ENCODE data around the gene SMCO2. TPM values are rescaled to one million over a fixed set of nuclear protein-coding genes. Genes with fewer than 3 reads are reported as not detected.

Gene SMCO2
- total and polyA plus RNA-seq, 9 of the 15 experiments (the other 6 are each of a cell fraction or from before 2014, with no cell fraction given) = not detected

DNA sequence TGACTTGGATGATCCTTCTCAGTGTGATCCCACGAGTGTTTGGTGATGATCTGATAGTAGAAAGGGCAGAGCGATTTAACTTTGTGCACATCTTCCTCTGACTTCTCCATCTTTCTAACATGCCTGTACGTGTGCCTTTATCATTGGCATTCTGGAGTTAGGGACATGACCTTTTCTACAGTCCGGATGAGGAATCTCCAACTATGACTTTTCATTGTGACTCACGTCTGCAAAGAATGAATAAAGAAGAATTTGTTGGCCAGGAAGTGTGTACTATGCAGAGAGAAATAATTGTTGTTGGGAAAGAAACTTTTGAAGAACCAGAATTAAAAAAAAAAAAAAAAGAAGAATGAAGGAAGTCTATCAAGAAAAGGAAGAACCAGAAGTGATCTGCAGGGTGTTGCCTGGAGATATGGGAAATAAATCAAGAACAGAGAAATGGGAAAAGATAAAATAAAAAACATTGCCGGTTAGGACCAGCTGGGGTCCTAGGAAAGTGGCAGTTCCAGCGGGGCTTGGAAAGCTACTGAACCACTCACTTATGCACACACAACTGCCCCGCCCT is 102.8 kb downstream of the SMCO2 start (continued):
- TF ChIP-seq PBX2 (CRISPR knock-in tag; IDR thresholded peaks at IDR 0.05; ENCODE audit: low read depth) = no peak
- peak; percentile 53; the same call in 1 of the 2 replicates for TF ChIP-seq PBX2 (tag; conservative IDR thresholded peaks at IDR 0.05; ENCODE audit: low read depth)
- no peak for TF ChIP-seq XRCC5 (IDR thresholded peaks at IDR 0.05; ENCODE audit: low read depth, low read length)
- TF ChIP-seq SMARCA4 (IDR thresholded peaks at IDR 0.05) = no peak

- H3K36me3 ChIP-seq (ENCODE audit: control insufficient read depth, insufficient read depth, low read length) = no peaks in the 10 kb centered on the region
- 0% methylated on average over 7 of the region's 12 CpGs for WGBS (ENCODE audit: insufficient coverage, low coverage, missing lambda C conversion rate)
- ATAC-seq (peak; percentile 96), DNase-seq (ENCODE audit: extremely low read depth in 1 of 4, low spot score in 3 of 4) (peak; percentile 22 to 72 (median 42)), FAIRE-seq (peak; percentile 94)
- H3K79me2 ChIP-seq (ENCODE audit: control insufficient read depth, insufficient read depth, low read length) = no peaks in the 10 kb centered on the region
- no TSS peak for BruUV-seq (replicated peaks)
- no peak overlapping the region; a peak in 1 of 4 replicates for H3K9ac ChIP-seq (ENCODE audit: insufficient read depth in 1 of 2, low read depth in 2 of 2, low read length in 2 of 2)
- no peaks in the 10 kb centered on the region for H3K9me3 ChIP-seq (replicated peaks; ENCODE audit: control insufficient read depth, insufficient read depth, low read depth, low read length)
- in situ Hi-C loops (cut with MboI) (no loop called here), intact Hi-C loops (cut with micrococcal nuclease) (no loop called here)
- H2AFZ ChIP-seq (ENCODE audit: low read depth, low read length) = peak overlapping the region; percentile 8; the same call in 1 of the 2 replicates
- H4K20me1 ChIP-seq (replicated peaks; ENCODE audit: control insufficient read depth, insufficient read depth, low read length) = no peaks in the 10 kb centered on the region
- peaks cover 0 to 13% of the 10 kb centered on the region in 2 experiments; a peak in 4 of 5 replicates for H3K4me1 ChIP-seq (replicated peaks in 1 of 2; ENCODE audit: control insufficient read depth in 2 of 2, insufficient read depth in 2 of 2, low read length in 2 of 2)
- no peaks in the 10 kb centered on the region for H3K9me1 ChIP-seq (ENCODE audit: control insufficient read depth, insufficient read depth, low read length)
- POLR2A ChIA-PET = interaction anchor here (0.6 to 1.4 kb wide), 2 partner anchors 15 to 161 kb away, joined by 3 to 6 read pairs; partner anchors contain the start of gene MRPS35
- peak overlapping the region; percentile 57 for H3K4me2 ChIP-seq (ENCODE audit: insufficient read depth, low read length)
- no peak overlapping the region for H3K4me3 ChIP-seq
- H3K27me3 ChIP-seq (ENCODE audit: control insufficient read depth in 2 of 2, insufficient read depth in 2 of 2, low read length in 2 of 2) = peaks cover 14 to 37% of the 10 kb centered on the region in 2 experiments
- H3K27ac ChIP-seq (ENCODE audit: extremely low read depth, low read depth, low read length) = no peak overlapping the region
- CTCF ChIA-PET (ENCODE audit: low intra/inter-chr PET ratio) = no interaction called here
- TF ChIP-seq, protein P1, sequence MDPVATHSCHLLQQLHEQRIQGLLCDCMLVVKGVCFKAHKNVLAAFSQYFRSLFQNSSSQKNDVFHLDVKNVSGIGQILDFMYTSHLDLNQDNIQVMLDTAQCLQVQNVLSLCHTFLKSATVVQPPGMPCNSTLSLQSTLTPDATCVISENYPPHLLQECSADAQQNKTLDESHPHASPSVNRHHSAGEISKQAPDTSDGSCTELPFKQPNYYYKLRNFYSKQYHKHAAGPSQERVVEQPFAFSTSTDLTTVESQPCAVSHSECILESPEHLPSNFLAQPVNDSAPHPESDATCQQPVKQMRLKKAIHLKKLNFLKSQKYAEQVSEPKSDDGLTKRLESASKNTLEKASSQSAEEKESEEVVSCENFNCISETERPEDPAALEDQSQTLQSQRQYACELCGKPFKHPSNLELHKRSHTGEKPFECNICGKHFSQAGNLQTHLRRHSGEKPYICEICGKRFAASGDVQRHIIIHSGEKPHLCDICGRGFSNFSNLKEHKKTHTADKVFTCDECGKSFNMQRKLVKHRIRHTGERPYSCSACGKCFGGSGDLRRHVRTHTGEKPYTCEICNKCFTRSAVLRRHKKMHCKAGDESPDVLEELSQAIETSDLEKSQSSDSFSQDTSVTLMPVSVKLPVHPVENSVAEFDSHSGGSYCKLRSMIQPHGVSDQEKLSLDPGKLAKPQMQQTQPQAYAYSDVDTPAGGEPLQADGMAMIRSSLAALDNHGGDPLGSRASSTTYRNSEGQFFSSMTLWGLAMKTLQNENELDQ (CRISPR knock-in tag; IDR thresholded peaks at IDR 0.05; ENCODE audit: borderline replicate concordance) = no peak
- TF ChIP-seq NR1H2 (CRISPR knock-in tag; IDR thresholded peaks at IDR 0.05) = no peak
- no peak for TF ChIP-seq SRSF7 (optimal IDR thresholded peaks at IDR 0.05; ENCODE audit: low read depth, low read length)
- no peak for TF ChIP-seq ZNF146 (CRISPR knock-in tag; IDR thresholded peaks at IDR 0.05; ENCODE audit: unreplicated experiment)
- TF ChIP-seq, protein P2, sequence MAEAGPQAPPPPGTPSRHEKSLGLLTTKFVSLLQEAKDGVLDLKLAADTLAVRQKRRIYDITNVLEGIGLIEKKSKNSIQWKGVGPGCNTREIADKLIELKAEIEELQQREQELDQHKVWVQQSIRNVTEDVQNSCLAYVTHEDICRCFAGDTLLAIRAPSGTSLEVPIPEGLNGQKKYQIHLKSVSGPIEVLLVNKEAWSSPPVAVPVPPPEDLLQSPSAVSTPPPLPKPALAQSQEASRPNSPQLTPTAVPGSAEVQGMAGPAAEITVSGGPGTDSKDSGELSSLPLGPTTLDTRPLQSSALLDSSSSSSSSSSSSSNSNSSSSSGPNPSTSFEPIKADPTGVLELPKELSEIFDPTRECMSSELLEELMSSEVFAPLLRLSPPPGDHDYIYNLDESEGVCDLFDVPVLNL (CRISPR knock-in tag; IDR thresholded peaks at IDR 0.05; ENCODE audit: low read depth) = no peak
- TF ChIP-seq NFRKB (IDR thresholded peaks at IDR 0.05; ENCODE audit: low read depth) = no peak
- no peak for TF ChIP-seq TEAD2 (tag; IDR thresholded peaks at IDR 0.05)
- TF ChIP-seq CXXC5 (CRISPR knock-in tag; IDR thresholded peaks at IDR 0.05) = peak; percentile 49; the same call in 1 of the 2 replicates
- TF ChIP-seq LEF1 (IDR thresholded peaks at IDR 0.05) = peak; percentile 36; the same call in 1 of the 2 replicates
- TF ChIP-seq MECOM (CRISPR knock-in tag; IDR thresholded peaks at IDR 0.05) = no peak
Observed at GRCh38 chr12:27549801-27550652, 103.5 kb downstream of the SMCO2 start.

Data from K562 (cell line).